Right atrium auricular region (tissue), 2 donors: ENCODE results near the gene MIEN1. TPM values are rescaled to one million over a fixed set of nuclear protein-coding genes. Genes with fewer than 3 reads are reported as not detected.
A peak's percentile ranks its signal among the peaks of the same experiment; 100 is the strongest.

ENCODE experiments used
- DNase-seq: peaks from one replicate; pipeline ENCODE4 v3.0.0-alpha.2; 2019; ENCODE audit warnings: low spot score
- H3K27ac ChIP-seq, 2 donors: fragments of 200-600 bp; sonication (generic); 1 replicate in 1 of 2; 2 replicates in 1 of 2; pipeline ENCODE4 v1.5.1; 2016 to 2019
- H3K27me3 ChIP-seq, 2 donors: fragments of 200-600 bp; sonication (generic); one replicate each; pipeline versions ENCODE4 v1.5.1 to v1.6.0; 2017 to 2019
- H3K36me3 ChIP-seq: fragments of 200-600 bp; sonication (generic); one replicate; pipeline ENCODE4 v1.5.1; 2016
- H3K4me1 ChIP-seq, 2 donors: fragments of 200-600 bp; sonication (generic); one replicate each; pipeline versions ENCODE4 v1.5.1 to v1.6.0; 2017 to 2019
- H3K4me3 ChIP-seq, 2 donors: fragments of 200-600 bp; sonication (generic); 1 replicate in 1 of 2; 2 replicates in 1 of 2; pipeline ENCODE4 v1.5.1; 2017 to 2019; ENCODE audit warnings: mild to moderate bottlenecking in 1 of 2, moderate library complexity in 1 of 2
- H3K9me3 ChIP-seq, 2 donors: fragments of 200-600 bp; sonication (generic); one replicate each; pipeline ENCODE4 v1.5.1; 2019
- CTCF ChIP-seq, 2 donors: fragments of 200-600 bp; sonication (generic); IDR thresholded peaks; one replicate each; pipeline ENCODE4 v1.5.1; 2019; ENCODE audit warnings: antibody characterized with exemption in 2 of 2
- total RNA-seq, 2 donors: library from RNA; depleted of rRNA; stranded (reverse); fragments of >200 nt; gene quantifications; one replicate each; pipeline ENCODE4 v1.1.0, GENCODE V29; 2016

The MIEN1 gene
- total RNA-seq, 2 donors from 2014 or later: 77.5 to 77.8 TPM

GRCh38 chr17:39709998-39710964 is 20.1 kb downstream of the MIEN1 start:
- Histone ChIP-seq H3K4me3 (no peak overlapping the region), H3K36me3 (peaks cover 64% of the 10 kb centered on the region)
- no peak for TF ChIP-seq CTCF (IDR thresholded peaks at IDR 0.05)

GRCh38 chr17:39709319-39709997 is 20.9 kb downstream of the MIEN1 start:
- no peaks in the 10 kb centered on the region for H3K9me3 ChIP-seq
- no peak for TF ChIP-seq CTCF (IDR thresholded peaks at IDR 0.05)
- DNase-seq: no peak
- no peak overlapping the region for H3K4me3 ChIP-seq
- H3K27me3 ChIP-seq: no peaks in the 10 kb centered on the region
- H3K4me1 ChIP-seq: peaks cover 0 to 27% of the 10 kb centered on the region in 2 donors
- H3K27ac ChIP-seq: no peak overlapping the region
- H3K36me3 ChIP-seq: peaks cover 60% of the 10 kb centered on the region

More at GRCh38 chr17:39709998-39710964, 20.1 kb downstream of the MIEN1 start:
- H3K4me1 ChIP-seq: peaks cover 0 to 19% of the 10 kb centered on the region in 2 donors
- H3K27ac ChIP-seq: no peak overlapping the region
- H3K9me3 ChIP-seq: no peaks in the 10 kb centered on the region
- no peak for DNase-seq
- no peaks in the 10 kb centered on the region for H3K27me3 ChIP-seq

DNA sequence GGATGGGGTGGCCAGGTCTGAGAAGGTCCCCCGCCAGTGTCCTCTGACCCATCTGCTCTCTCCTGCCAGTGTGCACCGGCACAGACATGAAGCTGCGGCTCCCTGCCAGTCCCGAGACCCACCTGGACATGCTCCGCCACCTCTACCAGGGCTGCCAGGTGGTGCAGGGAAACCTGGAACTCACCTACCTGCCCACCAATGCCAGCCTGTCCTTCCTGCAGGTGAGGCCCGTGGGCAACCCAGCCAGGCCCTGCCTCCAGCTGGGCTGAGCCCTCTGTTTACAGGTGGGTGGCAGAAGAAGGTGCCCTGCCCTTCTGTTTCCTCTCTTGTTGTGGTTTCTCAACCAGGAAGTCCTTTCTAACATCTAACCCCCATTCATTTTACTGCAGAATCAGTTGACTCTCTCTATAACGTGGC is 23.4 kb downstream of the MIEN1 start:
- no peak for TF ChIP-seq CTCF (IDR thresholded peaks at IDR 0.05)
- Histone ChIP-seq H3K27me3 (no peaks in the 10 kb centered on the region), H3K9me3 (no peaks in the 10 kb centered on the region), H3K4me3 (no peak overlapping the region), H3K27ac (peak overlapping the region; percentile 90 to 92), H3K36me3 (peaks cover 48% of the 10 kb centered on the region), H3K4me1 (peaks cover 0 to 52% of the 10 kb centered on the region in 2 donors)
- no peak for DNase-seq

GRCh38 chr17:39706383-39706782 is 23.9 kb downstream of the MIEN1 start:
- peak overlapping the region; percentile 90 to 92 for H3K27ac ChIP-seq
- no peak for TF ChIP-seq CTCF (IDR thresholded peaks at IDR 0.05)

GRCh38 chr17:39705786-39706348 is 24.5 kb downstream of the MIEN1 start:
- Histone ChIP-seq H3K4me1 (peaks cover 0 to 62% of the 10 kb centered on the region in 2 donors), H3K27ac (peak overlapping the region; percentile 90 to 92), H3K27me3 (no peaks in the 10 kb centered on the region), H3K4me3 (no peak overlapping the region), H3K36me3 (peaks cover 38% of the 10 kb centered on the region), H3K9me3 (no peaks in the 10 kb centered on the region)
- TF ChIP-seq CTCF (IDR thresholded peaks at IDR 0.05): no peak
- DNase-seq: no peak

More at GRCh38 chr17:39706383-39706782, 23.9 kb downstream of the MIEN1 start:
- no peak for DNase-seq
- Histone ChIP-seq H3K4me3 (no peak overlapping the region), H3K36me3 (peaks cover 43% of the 10 kb centered on the region), H3K9me3 (no peaks in the 10 kb centered on the region), H3K4me1 (peaks cover 0 to 57% of the 10 kb centered on the region in 2 donors), H3K27me3 (no peaks in the 10 kb centered on the region)
